ENCODE measurements around the gene UCKL1. TPM values are rescaled to one million over a fixed set of nuclear protein-coding genes. Genes with fewer than 3 reads are reported as not detected.

Gene UCKL1
- total RNA-seq, 1 donor = 21.0 TPM

DNA sequence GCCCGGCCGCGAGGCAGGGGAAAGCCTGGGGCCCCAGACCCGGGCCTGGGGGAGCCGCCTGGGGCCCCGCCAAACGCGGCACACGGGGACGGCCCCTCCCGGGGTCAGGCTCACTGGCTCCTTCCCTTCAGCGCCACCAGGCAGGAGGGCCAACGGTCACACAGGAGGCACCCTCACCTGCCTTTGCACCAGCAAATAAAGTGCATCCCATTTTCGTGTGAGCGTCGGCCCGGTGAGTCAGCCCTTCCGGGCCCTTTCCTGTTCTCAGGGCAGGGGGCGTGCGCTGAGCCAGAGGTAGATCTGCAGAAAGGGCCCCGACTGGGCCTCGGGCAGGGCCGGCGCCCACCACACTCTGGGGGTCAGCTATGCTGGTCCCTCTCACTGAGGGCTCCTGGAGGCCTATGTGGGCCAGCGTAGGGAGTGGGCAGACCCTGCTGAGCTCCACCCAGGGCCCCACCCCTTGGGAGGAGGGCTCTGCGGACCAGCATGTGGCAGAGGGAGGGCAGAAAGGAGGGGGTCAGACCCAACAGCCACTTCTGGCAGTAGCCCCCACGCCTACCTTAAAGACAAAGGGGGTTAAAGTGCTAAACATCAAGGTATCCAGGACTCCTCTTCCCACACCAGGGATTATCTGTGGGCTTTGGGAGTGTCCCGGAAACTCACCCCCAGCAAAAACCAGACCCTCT is 931 bp upstream of the UCKL1 start:
- H3K9me3 ChIP-seq (ENCODE audit: low read depth, low read length) = no peaks in the 10 kb centered on the region
- H3K36me3 ChIP-seq (ENCODE audit: insufficient read depth, low read length) = peaks cover 13% of the 10 kb centered on the region
- peak overlapping the region; percentile 51 for H3K27ac ChIP-seq (ENCODE audit: low read depth, low read length)
- H3K4me2 ChIP-seq (ENCODE audit: insufficient read depth, low read length) = peak overlapping the region; percentile 87
- DNase-seq (ENCODE audit: insufficient read length, low spot score, missing footprints) = peak; percentile 98
- H3K4me3 ChIP-seq (ENCODE audit: insufficient read depth, low read length) = peak overlapping the region; percentile 72
- no peak overlapping the region for H2AFZ ChIP-seq (ENCODE audit: low read length)
- H3K27me3 ChIP-seq (ENCODE audit: insufficient read depth, low read length) = no peaks in the 10 kb centered on the region
- H3K79me2 ChIP-seq (ENCODE audit: insufficient read depth, low read length) = peaks cover 36% of the 10 kb centered on the region
- peaks cover 25% of the 10 kb centered on the region for H4K20me1 ChIP-seq (ENCODE audit: insufficient read depth, low read length)
- H3K4me1 ChIP-seq (ENCODE audit: insufficient read depth, low read length) = peaks cover 13% of the 10 kb centered on the region
- TF ChIP-seq, protein P1, sequence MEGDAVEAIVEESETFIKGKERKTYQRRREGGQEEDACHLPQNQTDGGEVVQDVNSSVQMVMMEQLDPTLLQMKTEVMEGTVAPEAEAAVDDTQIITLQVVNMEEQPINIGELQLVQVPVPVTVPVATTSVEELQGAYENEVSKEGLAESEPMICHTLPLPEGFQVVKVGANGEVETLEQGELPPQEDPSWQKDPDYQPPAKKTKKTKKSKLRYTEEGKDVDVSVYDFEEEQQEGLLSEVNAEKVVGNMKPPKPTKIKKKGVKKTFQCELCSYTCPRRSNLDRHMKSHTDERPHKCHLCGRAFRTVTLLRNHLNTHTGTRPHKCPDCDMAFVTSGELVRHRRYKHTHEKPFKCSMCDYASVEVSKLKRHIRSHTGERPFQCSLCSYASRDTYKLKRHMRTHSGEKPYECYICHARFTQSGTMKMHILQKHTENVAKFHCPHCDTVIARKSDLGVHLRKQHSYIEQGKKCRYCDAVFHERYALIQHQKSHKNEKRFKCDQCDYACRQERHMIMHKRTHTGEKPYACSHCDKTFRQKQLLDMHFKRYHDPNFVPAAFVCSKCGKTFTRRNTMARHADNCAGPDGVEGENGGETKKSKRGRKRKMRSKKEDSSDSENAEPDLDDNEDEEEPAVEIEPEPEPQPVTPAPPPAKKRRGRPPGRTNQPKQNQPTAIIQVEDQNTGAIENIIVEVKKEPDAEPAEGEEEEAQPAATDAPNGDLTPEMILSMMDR (IDR thresholded peaks at IDR 0.05; ENCODE audit: extremely low read depth, low read depth, low read length) = no peak

DNA sequence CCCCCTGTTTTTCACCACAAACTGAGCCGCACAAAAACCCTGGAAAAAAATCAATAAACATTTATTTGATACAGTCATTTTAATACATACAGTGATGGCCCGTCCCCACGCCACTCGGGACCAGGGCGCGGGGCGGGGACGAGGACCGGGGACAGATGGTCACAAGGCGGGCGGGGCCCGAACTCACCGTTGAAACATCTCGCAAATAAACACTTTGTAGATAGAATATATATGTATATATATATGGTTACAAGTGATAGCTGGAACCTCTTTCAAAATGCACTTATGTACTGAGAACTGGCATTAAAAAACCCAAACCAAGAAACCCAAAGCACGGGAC is 418 bp upstream of the UCKL1 start:
- Histone ChIP-seq H3K4me2 (ENCODE audit: insufficient read depth, low read length) (peak overlapping the region; percentile 87), H3K4me3 (ENCODE audit: insufficient read depth, low read length) (peak overlapping the region; percentile 72), H3K27ac (ENCODE audit: low read depth, low read length) (peak overlapping the region; percentile 51), H4K20me1 (ENCODE audit: insufficient read depth, low read length) (peaks cover 30% of the 10 kb centered on the region), H3K9me3 (ENCODE audit: low read depth, low read length) (no peaks in the 10 kb centered on the region), H3K36me3 (ENCODE audit: insufficient read depth, low read length) (peaks cover 13% of the 10 kb centered on the region), H2AFZ (ENCODE audit: low read length) (no peak overlapping the region), H3K27me3 (ENCODE audit: insufficient read depth, low read length) (no peaks in the 10 kb centered on the region), H3K79me2 (ENCODE audit: insufficient read depth, low read length) (peaks cover 41% of the 10 kb centered on the region), H3K4me1 (ENCODE audit: insufficient read depth, low read length) (peaks cover 13% of the 10 kb centered on the region)
- TF ChIP-seq, protein P1 (IDR thresholded peaks at IDR 0.05; ENCODE audit: extremely low read depth, low read depth, low read length) = no peak
- DNase-seq (ENCODE audit: insufficient read length, low spot score, missing footprints) = no peak

DNA sequence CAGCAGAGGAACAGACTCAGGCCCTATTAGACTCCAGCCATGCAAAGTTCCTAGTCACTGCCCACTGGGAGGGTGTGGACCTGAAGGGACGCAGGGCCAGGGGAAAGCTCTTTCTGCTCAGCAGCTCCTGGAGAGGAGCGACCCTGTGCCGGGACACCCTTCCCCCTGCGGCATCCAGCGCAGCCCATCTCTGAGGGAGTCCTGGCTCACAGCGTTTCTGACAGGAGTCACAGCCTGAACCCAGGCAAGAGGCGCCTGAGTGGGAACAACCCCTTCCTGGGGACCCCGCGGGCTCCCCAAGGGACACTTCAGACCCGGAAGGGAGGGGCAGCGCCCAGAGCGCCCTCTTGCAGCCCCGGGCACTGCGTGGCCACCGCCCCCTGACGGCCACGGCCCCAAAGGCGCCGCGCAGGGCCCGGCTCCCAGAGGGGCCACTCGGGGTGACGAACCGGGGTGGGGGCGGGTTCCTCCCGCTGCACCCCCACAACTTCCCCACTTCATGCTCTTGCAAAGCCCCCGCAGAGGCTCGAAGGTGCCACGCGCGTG is 862 bp downstream of the UCKL1 start:
- H3K4me1 ChIP-seq (ENCODE audit: insufficient read depth, low read length) = peaks cover 13% of the 10 kb centered on the region
- H3K4me2 ChIP-seq (ENCODE audit: insufficient read depth, low read length) = peak overlapping the region; percentile 94
- peaks cover 42% of the 10 kb centered on the region for H4K20me1 ChIP-seq (ENCODE audit: insufficient read depth, low read length)
- TF ChIP-seq, protein P1 (IDR thresholded peaks at IDR 0.05; ENCODE audit: extremely low read depth, low read depth, low read length) = peak; percentile 23
- peak overlapping the region; percentile 71 for H3K27ac ChIP-seq (ENCODE audit: low read depth, low read length)
- H3K36me3 ChIP-seq (ENCODE audit: insufficient read depth, low read length) = peaks cover 13% of the 10 kb centered on the region
- H2AFZ ChIP-seq (ENCODE audit: low read length) = no peak overlapping the region
- H3K4me3 ChIP-seq (ENCODE audit: insufficient read depth, low read length) = peak overlapping the region; percentile 96
- H3K79me2 ChIP-seq (ENCODE audit: insufficient read depth, low read length) = peaks cover 54% of the 10 kb centered on the region
- DNase-seq (ENCODE audit: insufficient read length, low spot score, missing footprints) = peak; percentile 98
- H3K27me3 ChIP-seq (ENCODE audit: insufficient read depth, low read length) = no peaks in the 10 kb centered on the region
- no peaks in the 10 kb centered on the region for H3K9me3 ChIP-seq (ENCODE audit: low read depth, low read length)

DNA sequence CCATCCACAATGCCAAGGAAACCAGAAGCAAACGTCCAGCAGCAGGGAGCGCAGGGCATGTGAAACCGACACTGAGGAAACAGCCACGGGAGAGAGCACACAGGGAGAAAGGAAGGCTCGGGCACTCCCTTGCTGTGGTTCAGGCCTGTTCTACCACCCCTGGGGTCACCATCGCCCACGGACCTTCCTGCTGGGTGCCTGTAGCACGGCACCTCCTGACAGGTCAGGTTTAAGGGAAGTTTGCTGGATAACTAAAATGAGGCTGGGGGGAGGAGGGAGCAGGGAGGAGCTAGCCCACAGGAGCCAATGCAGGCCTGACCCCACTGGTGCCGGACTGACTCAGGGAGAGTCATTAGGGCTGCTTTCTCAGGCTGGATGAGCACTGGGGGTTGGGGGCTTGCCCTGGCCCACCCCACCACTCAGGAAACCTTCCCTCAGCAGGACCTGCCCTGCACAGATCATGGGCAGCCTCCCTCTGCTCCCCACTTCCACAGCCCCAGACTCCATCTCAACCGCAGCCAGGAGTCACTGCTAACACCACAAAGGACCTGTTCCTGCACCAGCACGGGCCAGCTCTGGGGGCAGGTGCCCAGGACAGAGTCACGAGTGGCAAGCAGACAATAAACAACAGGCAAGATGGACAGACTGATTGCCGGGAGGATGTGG is 2.3 kb downstream of the UCKL1 start:
- Histone ChIP-seq H3K27me3 (ENCODE audit: insufficient read depth, low read length) (no peaks in the 10 kb centered on the region), H3K79me2 (ENCODE audit: insufficient read depth, low read length) (peaks cover 68% of the 10 kb centered on the region), H3K4me3 (ENCODE audit: insufficient read depth, low read length) (no peak overlapping the region), H3K27ac (ENCODE audit: low read depth, low read length) (no peak overlapping the region), H3K4me1 (ENCODE audit: insufficient read depth, low read length) (peaks cover 18% of the 10 kb centered on the region), H2AFZ (ENCODE audit: low read length) (no peak overlapping the region), H4K20me1 (ENCODE audit: insufficient read depth, low read length) (peaks cover 56% of the 10 kb centered on the region), H3K4me2 (ENCODE audit: insufficient read depth, low read length) (no peak overlapping the region), H3K36me3 (ENCODE audit: insufficient read depth, low read length) (peaks cover 4% of the 10 kb centered on the region), H3K9me3 (ENCODE audit: low read depth, low read length) (no peaks in the 10 kb centered on the region)
- TF ChIP-seq, protein P1 (IDR thresholded peaks at IDR 0.05; ENCODE audit: extremely low read depth, low read depth, low read length) = no peak
- no peak for DNase-seq (ENCODE audit: insufficient read length, low spot score, missing footprints)
